ENCODE data around the gene AK5. TPM values are rescaled to one million over a fixed set of nuclear protein-coding genes. Genes with fewer than 3 reads are reported as not detected.

Gene AK5
- total RNA-seq, 1 donor from 2014 or later, result 0.91 TPM

DNA sequence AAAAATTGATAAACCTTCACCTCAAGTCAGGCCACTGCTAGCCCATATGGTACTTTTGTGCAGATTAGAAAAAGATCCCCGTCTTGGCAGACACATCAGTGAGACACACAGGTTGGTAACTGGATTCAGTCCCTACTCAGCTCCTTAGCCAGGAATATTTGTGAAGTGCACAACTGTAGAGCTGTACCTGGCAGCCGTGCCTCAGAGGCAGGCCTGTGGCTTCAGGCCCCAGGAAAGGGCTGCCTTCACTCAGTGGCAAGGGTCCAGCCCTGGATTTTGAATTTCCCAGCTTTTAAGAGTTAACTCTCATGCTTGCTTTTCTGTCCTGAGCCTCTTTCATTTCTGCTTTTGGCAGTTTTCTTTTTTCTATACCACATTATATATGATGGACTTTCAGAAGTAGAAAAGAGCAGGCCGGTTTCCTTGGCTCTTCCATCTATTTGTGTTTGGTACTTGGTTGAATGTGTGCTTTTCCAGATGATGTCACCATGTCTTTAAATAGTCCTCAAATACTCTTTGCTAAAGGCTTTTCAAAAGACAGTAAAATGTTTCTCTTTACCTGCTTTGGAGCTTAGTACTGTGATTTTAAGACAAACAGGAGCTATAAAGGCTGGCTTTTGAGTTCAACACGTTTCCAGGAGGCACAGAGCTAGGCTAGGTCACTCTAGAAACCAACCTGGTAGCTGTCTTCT lies 186.6 kb downstream of the AK5 start:
- Mint-ChIP-seq H3K27ac (ENCODE audit: unreplicated experiment) (no peak overlapping the region), H3K9me3 (ENCODE audit: unreplicated experiment) (no peaks in the 10 kb centered on the region), H3K4me1 (ENCODE audit: low read depth, unreplicated experiment) (no peaks in the 10 kb centered on the region), H3K4me3 (ENCODE audit: unreplicated experiment) (no peak overlapping the region), H3K27me3 (ENCODE audit: unreplicated experiment) (peaks cover 2% of the 10 kb centered on the region), H3K36me3 (ENCODE audit: unreplicated experiment) (no peaks in the 10 kb centered on the region)
- DNase-seq, result no peak
- TF ChIP-seq, protein P1, sequence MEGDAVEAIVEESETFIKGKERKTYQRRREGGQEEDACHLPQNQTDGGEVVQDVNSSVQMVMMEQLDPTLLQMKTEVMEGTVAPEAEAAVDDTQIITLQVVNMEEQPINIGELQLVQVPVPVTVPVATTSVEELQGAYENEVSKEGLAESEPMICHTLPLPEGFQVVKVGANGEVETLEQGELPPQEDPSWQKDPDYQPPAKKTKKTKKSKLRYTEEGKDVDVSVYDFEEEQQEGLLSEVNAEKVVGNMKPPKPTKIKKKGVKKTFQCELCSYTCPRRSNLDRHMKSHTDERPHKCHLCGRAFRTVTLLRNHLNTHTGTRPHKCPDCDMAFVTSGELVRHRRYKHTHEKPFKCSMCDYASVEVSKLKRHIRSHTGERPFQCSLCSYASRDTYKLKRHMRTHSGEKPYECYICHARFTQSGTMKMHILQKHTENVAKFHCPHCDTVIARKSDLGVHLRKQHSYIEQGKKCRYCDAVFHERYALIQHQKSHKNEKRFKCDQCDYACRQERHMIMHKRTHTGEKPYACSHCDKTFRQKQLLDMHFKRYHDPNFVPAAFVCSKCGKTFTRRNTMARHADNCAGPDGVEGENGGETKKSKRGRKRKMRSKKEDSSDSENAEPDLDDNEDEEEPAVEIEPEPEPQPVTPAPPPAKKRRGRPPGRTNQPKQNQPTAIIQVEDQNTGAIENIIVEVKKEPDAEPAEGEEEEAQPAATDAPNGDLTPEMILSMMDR (IDR thresholded peaks at IDR 0.05; ENCODE audit: partially characterized antibody, unreplicated experiment), result no peak

DNA sequence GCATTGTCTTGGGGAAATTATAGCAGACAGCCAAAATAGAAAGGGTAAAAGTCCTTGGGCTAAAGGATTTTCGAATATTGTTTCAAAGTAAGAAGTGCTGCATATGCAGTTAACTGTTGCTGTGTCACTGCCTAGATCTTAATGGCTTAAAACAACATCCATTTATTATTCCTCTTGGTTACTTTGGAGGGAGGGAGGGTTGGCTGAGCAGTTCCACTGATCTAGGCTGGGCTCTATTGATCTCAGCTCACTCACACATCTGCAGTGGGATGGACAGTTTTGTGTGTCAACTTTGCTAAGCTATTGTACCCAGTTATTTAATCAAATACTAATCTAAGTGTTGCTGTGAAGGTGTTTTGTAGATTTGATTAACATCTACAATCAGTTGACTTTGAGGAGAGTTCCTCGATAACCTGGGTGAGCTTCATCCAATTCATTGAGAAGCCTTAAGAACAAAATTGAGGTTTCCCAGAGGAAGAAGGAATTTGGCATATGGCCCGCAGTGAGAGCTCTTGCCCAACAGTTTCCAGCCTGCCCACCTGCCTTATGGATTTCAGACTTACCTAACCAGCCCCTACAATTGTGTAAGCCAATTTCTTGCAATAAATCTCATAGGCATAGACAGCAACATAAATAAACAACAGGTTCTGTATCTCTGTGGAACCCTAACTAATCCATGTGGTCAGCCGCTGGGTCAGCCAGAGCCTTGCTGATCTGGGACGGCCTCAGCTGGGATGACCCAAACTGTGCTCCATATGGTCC lies 187.3 kb downstream of the AK5 start:
- Mint-ChIP-seq H3K9me3 (ENCODE audit: unreplicated experiment) (no peaks in the 10 kb centered on the region), H3K4me3 (ENCODE audit: unreplicated experiment) (no peak overlapping the region), H3K27ac (ENCODE audit: unreplicated experiment) (no peak overlapping the region), H3K27me3 (ENCODE audit: unreplicated experiment) (peaks cover 2% of the 10 kb centered on the region), H3K36me3 (ENCODE audit: unreplicated experiment) (no peaks in the 10 kb centered on the region), H3K4me1 (ENCODE audit: low read depth, unreplicated experiment) (no peaks in the 10 kb centered on the region)
- TF ChIP-seq, protein P1 (IDR thresholded peaks at IDR 0.05; ENCODE audit: partially characterized antibody, unreplicated experiment), result no peak
- DNase-seq, result no peak

DNA sequence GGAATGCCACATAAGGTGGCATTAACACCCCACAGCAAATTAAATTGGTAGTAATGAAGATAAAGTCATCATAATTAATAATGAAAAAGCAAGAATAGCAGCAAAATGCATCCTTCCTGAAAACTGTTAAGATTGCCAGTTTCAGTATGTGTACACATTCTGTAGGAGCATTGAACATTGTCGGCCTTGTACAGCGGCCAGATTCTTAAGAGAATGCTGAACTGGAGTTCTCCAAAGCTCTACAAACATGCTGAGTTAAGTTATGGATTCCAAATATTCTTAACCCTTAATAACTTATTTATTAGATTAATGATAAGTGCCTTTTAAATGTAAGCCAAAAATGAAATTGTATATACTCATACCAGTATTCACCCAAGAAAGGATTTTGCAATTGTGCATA lies 189.9 kb downstream of the AK5 start:
- TF ChIP-seq, protein P1 (IDR thresholded peaks at IDR 0.05; ENCODE audit: partially characterized antibody, unreplicated experiment), result no peak
- H3K9me3 Mint-ChIP-seq (ENCODE audit: unreplicated experiment), result no peaks in the 10 kb centered on the region
- no peaks in the 10 kb centered on the region for H3K36me3 Mint-ChIP-seq (ENCODE audit: unreplicated experiment)
- no peaks in the 10 kb centered on the region for H3K27me3 Mint-ChIP-seq (ENCODE audit: unreplicated experiment)
- no peak overlapping the region for H3K27ac Mint-ChIP-seq (ENCODE audit: unreplicated experiment)
- H3K4me1 Mint-ChIP-seq (ENCODE audit: low read depth, unreplicated experiment), result no peaks in the 10 kb centered on the region
- DNase-seq, result no peak
- H3K4me3 Mint-ChIP-seq (ENCODE audit: unreplicated experiment), result no peak overlapping the region

DNA sequence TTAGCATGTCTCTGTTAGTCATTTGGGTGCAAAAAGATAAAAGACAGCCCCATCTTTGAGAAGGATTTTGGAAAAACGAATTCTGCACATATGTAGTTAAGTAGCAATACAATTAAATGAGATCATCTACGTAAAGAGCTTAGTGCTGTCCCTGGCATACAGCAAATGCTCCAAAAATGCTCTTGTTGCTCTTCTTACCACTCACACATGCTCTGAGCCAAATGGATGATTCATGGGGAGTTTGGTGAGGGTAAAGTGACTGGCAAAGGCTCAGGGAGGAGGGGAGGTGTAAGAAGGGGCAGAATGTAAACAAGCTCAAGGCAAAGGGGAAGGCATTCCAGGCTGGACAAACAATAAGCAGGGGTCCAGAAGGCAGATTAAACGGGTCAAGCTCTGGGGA lies 191.9 kb downstream of the AK5 start:
- no peak overlapping the region for H3K27ac Mint-ChIP-seq (ENCODE audit: unreplicated experiment)
- TF ChIP-seq, protein P1 (IDR thresholded peaks at IDR 0.05; ENCODE audit: partially characterized antibody, unreplicated experiment), result no peak
- no peaks in the 10 kb centered on the region for H3K9me3 Mint-ChIP-seq (ENCODE audit: unreplicated experiment)
- no peaks in the 10 kb centered on the region for H3K4me1 Mint-ChIP-seq (ENCODE audit: low read depth, unreplicated experiment)
- H3K36me3 Mint-ChIP-seq (ENCODE audit: unreplicated experiment), result no peaks in the 10 kb centered on the region
- DNase-seq, result no peak
- no peak overlapping the region for H3K4me3 Mint-ChIP-seq (ENCODE audit: unreplicated experiment)
- H3K27me3 Mint-ChIP-seq (ENCODE audit: unreplicated experiment), result no peaks in the 10 kb centered on the region

DNA sequence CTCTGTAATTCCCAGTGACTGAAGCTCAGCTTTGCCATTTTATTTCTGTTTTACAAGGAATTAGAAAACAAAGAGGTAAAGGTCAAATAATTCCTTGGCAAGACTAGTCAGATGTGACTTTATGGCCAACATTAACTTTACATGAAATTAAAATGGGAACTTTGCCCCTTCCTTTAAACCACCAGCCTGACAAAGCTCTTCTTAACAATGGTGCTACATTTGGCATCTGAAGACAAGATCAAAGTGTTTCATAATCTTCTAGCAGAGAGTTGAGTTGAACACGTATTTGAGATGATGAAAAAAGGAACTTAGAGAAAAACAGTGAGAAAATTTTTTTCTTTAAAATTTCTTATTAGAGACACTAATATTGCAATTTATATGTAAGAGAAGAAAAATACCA lies 193.8 kb downstream of the AK5 start:
- Mint-ChIP-seq H3K4me1 (ENCODE audit: low read depth, unreplicated experiment) (no peaks in the 10 kb centered on the region), H3K27ac (ENCODE audit: unreplicated experiment) (no peak overlapping the region), H3K9me3 (ENCODE audit: unreplicated experiment) (no peaks in the 10 kb centered on the region), H3K27me3 (ENCODE audit: unreplicated experiment) (no peaks in the 10 kb centered on the region), H3K36me3 (ENCODE audit: unreplicated experiment) (no peaks in the 10 kb centered on the region), H3K4me3 (ENCODE audit: unreplicated experiment) (no peak overlapping the region)
- no peak for DNase-seq
- TF ChIP-seq, protein P1 (IDR thresholded peaks at IDR 0.05; ENCODE audit: partially characterized antibody, unreplicated experiment), result no peak

Data from glutamatergic neuron (in vitro differentiated cells).